GM19238 (cell line): ENCODE data around the gene KCNQ5.

ENCODE experiments used
- DNase-seq: peaks from one replicate; pipeline ENCODE4 v3.0.0; 2011; ENCODE audit warnings: low spot score; ENCODE audit not compliant: insufficient read length

Gene KCNQ5

DNA sequence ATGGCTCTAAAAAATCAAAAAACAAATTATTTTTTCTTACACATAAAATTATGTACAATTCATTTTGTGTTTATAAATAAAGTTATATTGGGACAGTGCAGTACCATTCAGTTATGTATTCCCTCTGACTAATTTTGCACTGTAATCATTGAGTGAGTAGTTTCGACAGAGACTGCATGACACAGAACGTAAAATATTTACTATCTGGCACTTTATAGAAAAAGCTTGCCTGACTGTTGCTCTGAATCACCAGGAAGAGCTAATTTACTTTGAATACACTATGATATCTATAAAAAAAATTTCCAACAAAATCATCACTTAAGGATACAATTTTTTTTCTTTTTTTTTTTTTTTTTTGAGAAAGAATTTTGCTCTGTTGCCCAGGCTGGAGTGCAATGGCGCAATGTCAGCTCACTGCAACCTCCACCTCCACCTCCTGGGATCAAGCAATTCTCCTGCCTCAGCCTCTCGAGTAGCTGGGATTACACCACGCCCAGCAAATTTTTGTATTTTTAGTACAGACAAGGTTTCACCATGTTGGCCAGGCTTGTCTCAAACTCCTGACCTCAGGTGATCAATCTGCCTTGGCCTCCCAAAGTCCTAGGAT, 614.4 kb downstream of the KCNQ5 start:
- DNase-seq: no peak

GRCh38 chr6:73240730-73241129, 618.9 kb downstream of the KCNQ5 start:
- no peak for DNase-seq

DNA sequence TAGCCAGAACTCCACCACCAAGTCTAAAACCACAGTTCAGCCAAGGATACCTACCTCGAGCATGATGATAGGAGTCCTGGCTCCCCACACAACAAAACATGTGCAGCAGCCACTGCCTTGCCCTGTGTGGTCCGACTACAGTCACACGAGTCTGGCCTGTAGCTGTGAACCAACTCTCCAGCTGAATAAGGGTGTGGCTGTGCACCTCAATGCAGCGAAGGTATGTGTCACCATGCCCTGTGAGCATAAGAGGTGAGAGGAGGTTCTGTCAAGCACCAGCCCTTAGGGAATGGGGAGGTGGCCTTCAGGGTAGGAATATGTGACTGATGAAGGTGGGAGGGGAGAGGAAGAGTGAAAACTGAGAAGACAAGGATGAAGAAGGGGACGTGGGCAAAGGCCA, 620.1 kb downstream of the KCNQ5 start:
- no peak for DNase-seq
